GM23248 (cell line): ENCODE data around the gene PANK2. TPM values are rescaled to one million over a fixed set of nuclear protein-coding genes. Genes with fewer than 3 reads are reported as not detected.
"Not testable (repeated sequence)": the region's sequence is repeated elsewhere in the genome, so short reads cannot be mapped to it uniquely, and the experiment has no call there.

Experiments used
- DNase-seq: peaks from one replicate; pipeline ENCODE4 v3.0.0-alpha.2; 2015
- H2AFZ ChIP-seq: fragments of 200-600 bp; sonication (generic); 2 replicates; pipeline ENCODE4 v1.6.1; 2016; ENCODE audit warnings: antibody characterized with exemption
- H3F3A ChIP-seq: fragments of 200-600 bp; sonication (generic); 2 replicates; pipeline ENCODE4 v1.6.1; 2016; ENCODE audit warnings: mild to moderate bottlenecking, antibody characterized with exemption, mixed run types; ENCODE audit not compliant: insufficient read depth
- H3K27ac ChIP-seq: fragments of 200-600 bp; sonication (generic); 2 replicates; pipeline ENCODE4 v1.5.1; 2016; ENCODE audit warnings: mild to moderate bottlenecking
- H3K27me3 ChIP-seq: fragments of 200-600 bp; sonication (generic); replicated peaks from 2 replicates; pipeline ENCODE4 v1.6.1; 2016; ENCODE audit warnings: mild to moderate bottlenecking; ENCODE audit not compliant: insufficient read depth
- H3K36me3 ChIP-seq: fragments of 200-600 bp; sonication (generic); 2 replicates; pipeline ENCODE4 v1.6.1; 2016; ENCODE audit warnings: low read depth, mild to moderate bottlenecking
- H3K4me1 ChIP-seq: fragments of 200-600 bp; sonication (generic); 2 replicates; pipeline ENCODE4 v1.6.1; 2016; ENCODE audit warnings: mild to moderate bottlenecking; ENCODE audit not compliant: insufficient read depth
- H3K4me2 ChIP-seq: fragments of 200-600 bp; sonication (generic); one replicate; pipeline ENCODE4 v1.6.1; 2016; ENCODE audit warnings: mild to moderate bottlenecking; ENCODE audit not compliant: unreplicated experiment
- H3K4me3 ChIP-seq: fragments of 200-600 bp; sonication (generic); 2 replicates; pipeline ENCODE4 v1.5.1; 2016; ENCODE audit warnings: mild to moderate bottlenecking
- H3K79me2 ChIP-seq: fragments of 200-600 bp; sonication (generic); 2 replicates; pipeline ENCODE4 v1.6.1; 2016; ENCODE audit warnings: mild to moderate bottlenecking; ENCODE audit not compliant: insufficient read depth
- H3K9ac ChIP-seq: fragments of 200-600 bp; sonication (generic); 2 replicates; pipeline ENCODE4 v1.6.1; 2016; ENCODE audit warnings: mild to moderate bottlenecking
- H3K9me2 ChIP-seq: fragments of 200-600 bp; sonication (generic); 2 replicates; pipeline ENCODE4 v1.6.1; 2016; ENCODE audit warnings: mixed run types, mild to moderate bottlenecking, moderate library complexity; ENCODE audit not compliant: insufficient read depth
- H3K9me3 ChIP-seq: fragments of 200-600 bp; sonication (generic); one replicate; pipeline ENCODE4 v1.6.1; 2017; ENCODE audit warnings: low read depth
- H4K20me1 ChIP-seq: fragments of 200-600 bp; sonication (generic); 2 replicates; pipeline ENCODE4 v1.6.0; 2016; ENCODE audit not compliant: insufficient read depth
- EZH2 ChIP-seq: fragments of 200-600 bp; sonication (generic); IDR thresholded peaks from 2 replicates; pipeline ENCODE4 v1.6.1; 2018; ENCODE audit warnings: antibody characterized with exemption, mild to moderate bottlenecking; ENCODE audit not compliant: insufficient read depth, poor library complexity, severe bottlenecking
- EZH2phosphoT487 ChIP-seq: fragments of 200-600 bp; sonication (generic); IDR thresholded peaks from 2 replicates; pipeline ENCODE4 v1.6.1; 2018; ENCODE audit warnings: antibody characterized with exemption, moderate library complexity, mild to moderate bottlenecking, low read depth; ENCODE audit not compliant: insufficient read depth
- WGBS, 2 experiments: methylation state at CpG; one replicate each; pipeline ENCODE4 v1.1.6; 2015 to 2017; ENCODE audit warnings: low lambda C conversion rate in 2 of 2, low coverage in 1 of 2; ENCODE audit errors: missing lambda C conversion rate in 2 of 2; 5-methylcytosine and 5-hydroxymethylcytosine counted together
- in situ Hi-C: fragments of 300-500 bp; cut with MboI; formaldehyde crosslinking; loops from 2 replicates; pipeline ENCODE4 v1.15.0; 2020
- polyA plus RNA-seq: library from polyadenylated mRNA; unstranded; fragments of >200 nt; fragmentation: Nextera tagmentation; extraction: Ambion mirVana; gene quantifications from 2 replicates; pipeline ENCODE4 v1.2.1, GENCODE V29; 2016
- total RNA-seq: library from RNA; depleted of rRNA; stranded (reverse); fragments of >200 nt; shearing (Covaris generic); gene quantifications from 2 replicates; pipeline ENCODE4 v1.2.3, GENCODE V29; 2014

Gene PANK2
- total and polyA plus RNA-seq, 2 experiments from 2014 or later: 30.6 to 43.7 TPM

GRCh38 chr20:3876676-3877075, 12.5 kb upstream of the PANK2 start:
- no peak overlapping the region for H3K4me3 ChIP-seq
- H3K27me3 ChIP-seq: no peaks in the 10 kb centered on the region
- no peak for DNase-seq
- no peak overlapping the region for H3K4me2 ChIP-seq
- no peak overlapping the region for H3K9ac ChIP-seq
- no peaks in the 10 kb centered on the region for H3K4me1 ChIP-seq
- TF ChIP-seq EZH2phosphoT487: no peak
- no peak for TF ChIP-seq EZH2
- H2AFZ ChIP-seq: no peak overlapping the region
- no peak overlapping the region for H3K27ac ChIP-seq
- no peaks in the 10 kb centered on the region for H3K9me2 ChIP-seq
- no peaks in the 10 kb centered on the region for H3K9me3 ChIP-seq
- H3F3A ChIP-seq: peaks cover 17% of the 10 kb centered on the region; the same call in 1 of the 2 replicates
- in situ Hi-C loops: no loop called here
- peaks cover 6% of the 10 kb centered on the region; the same call in 1 of the 2 replicates for H3K36me3 ChIP-seq
- H4K20me1 ChIP-seq: no peaks in the 10 kb centered on the region
- peaks cover 9% of the 10 kb centered on the region for H3K79me2 ChIP-seq

DNA sequence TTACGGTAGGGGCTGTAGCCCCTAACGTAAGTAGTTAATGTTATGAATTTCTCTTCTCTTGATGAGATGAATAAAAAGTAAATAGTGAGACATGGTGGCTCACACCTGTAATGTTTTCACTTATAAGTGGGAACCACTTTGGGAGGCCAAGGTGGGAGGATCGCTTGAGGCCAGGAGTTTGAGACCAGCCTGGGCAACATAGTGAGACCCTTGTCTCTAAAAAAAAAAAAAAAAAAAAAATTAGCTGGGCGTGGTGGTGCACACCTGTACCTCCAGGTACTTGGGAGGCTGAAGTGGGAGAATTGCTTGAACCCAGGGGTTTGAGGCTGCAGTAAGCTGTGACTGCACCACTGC, 10.3 kb upstream of the PANK2 start:
- H3K9ac ChIP-seq, H4K20me1 ChIP-seq, H3K79me2 ChIP-seq, H2AFZ ChIP-seq, H3K4me2 ChIP-seq, in situ Hi-C loops, H3K9me2 ChIP-seq, H3K9me3 ChIP-seq, H3K27me3 ChIP-seq, H3F3A ChIP-seq, H3K36me3 ChIP-seq, H3K4me3 ChIP-seq, H3K4me1 ChIP-seq, H3K27ac ChIP-seq, DNase-seq: not testable (repeated sequence)
- 87 to 93% methylated on average over 4 of the region's 4 CpGs for WGBS, 2 experiments

GRCh38 chr20:3885715-3886114, 3.5 kb upstream of the PANK2 start:
- Histone ChIP-seq H3K4me3 (no peak overlapping the region), H3K27me3 (no peaks in the 10 kb centered on the region), H3K27ac (no peak overlapping the region), H3K4me2 (no peak overlapping the region), H3K9me2 (no peaks in the 10 kb centered on the region), H3F3A (peaks cover 10% of the 10 kb centered on the region), H2AFZ (no peak overlapping the region), H3K4me1 (peaks cover 6% of the 10 kb centered on the region), H4K20me1 (peaks cover 7% of the 10 kb centered on the region; the same call in 1 of the 2 replicates), H3K9me3 (no peaks in the 10 kb centered on the region), H3K36me3 (no peaks in the 10 kb centered on the region), H3K9ac (no peak overlapping the region), H3K79me2 (peaks cover 65% of the 10 kb centered on the region)
- in situ Hi-C loops: no loop called here
- no peak for DNase-seq
- TF ChIP-seq EZH2 (no peak), EZH2phosphoT487 (no peak)
- 93 to 98% methylated on average over 3 of the region's 3 CpGs for WGBS, 2 experiments

- in situ Hi-C loops: no loop called here
- DNase-seq: peak; percentile 71
Measured at GRCh38 chr20:3887876-3888620, 1.1 kb upstream of the PANK2 start.

More at GRCh38 chr20:3887876-3888620, 1.1 kb upstream of the PANK2 start:
- Histone ChIP-seq H2AFZ (peak overlapping the region; percentile 81), H3K9ac (peak overlapping the region; percentile 94), H3K9me2 (no peaks in the 10 kb centered on the region), H3K27me3 (no peaks in the 10 kb centered on the region), H3F3A (peaks cover 32% of the 10 kb centered on the region), H3K36me3 (no peaks in the 10 kb centered on the region), H3K4me3 (peak overlapping the region; percentile 98), H3K79me2 (peaks cover 88% of the 10 kb centered on the region), H3K27ac (peak overlapping the region; percentile 82), H3K9me3 (no peaks in the 10 kb centered on the region), H3K4me1 (peaks cover 24% of the 10 kb centered on the region), H4K20me1 (peaks cover 26% of the 10 kb centered on the region), H3K4me2 (peak overlapping the region; percentile 90)
- no peak for TF ChIP-seq EZH2
- no peak for TF ChIP-seq EZH2phosphoT487
- WGBS, 2 experiments: 9 to 10% methylated on average over 15 of the region's 15 CpGs
